K562 (cell line): ENCODE data around the gene TGFBR3L. TPM values are rescaled to one million over a fixed set of nuclear protein-coding genes. Genes with fewer than 3 reads are reported as not detected.

Source experiments
- CCAR2 ChIP-seq: fragments of 200-400 bp; formaldehyde crosslinking; IDR thresholded peaks from 2 replicates; pipeline ENCODE4 v1.6.1; 2017; ENCODE audit warnings: mild to moderate bottlenecking, low read depth, low read length
- CEBPB ChIP-seq: fragments of 450-650 bp; IDR thresholded peaks from 2 replicates; pipeline ENCODE4 v1.6.1; 2016; ENCODE audit warnings: missing genetic modification characterization, missing compliant biosample characterization
- ETV5 ChIP-seq: sonication (generic); formaldehyde crosslinking; IDR thresholded peaks from 2 replicates; pipeline ENCODE4 v1.4.0; 2020; ENCODE audit warnings: low read depth, mild to moderate bottlenecking, missing genetic modification reagents
- EWSR1 ChIP-seq: fragments of 450-650 bp; IDR thresholded peaks from 2 replicates; pipeline ENCODE4 v1.6.1; 2018; ENCODE audit warnings: borderline replicate concordance, mild to moderate bottlenecking, low read depth, moderate library complexity; ENCODE audit not compliant: partially characterized antibody
- HEY1 ChIP-seq: fragments of 250-450 bp; sonication (Bioruptor Pico); IDR thresholded peaks from 2 replicates; pipeline ENCODE4 v1.5.0; 2020; ENCODE audit warnings: mild to moderate bottlenecking, moderate library complexity, borderline replicate concordance
- NONO ChIP-seq, 2 experiments: fragments of 200-400 bp in 1 of 2; fragments of 450-650 bp in 1 of 2; formaldehyde crosslinking in 1 of 2; IDR thresholded peaks; 2 replicates each; pipeline ENCODE4 v1.6.1; 2017; ENCODE audit warnings: low read depth in 2 of 2, mild to moderate bottlenecking in 2 of 2, moderate library complexity in 2 of 2, low read length in 1 of 2
- RBM22 ChIP-seq: fragments of 200-400 bp; formaldehyde crosslinking; IDR thresholded peaks from 2 replicates; pipeline ENCODE4 v1.6.1; 2018; ENCODE audit warnings: low read length, low read depth; ENCODE audit not compliant: poor library complexity, severe bottlenecking
- SMAD1 ChIP-seq: fragments of 150-350 bp; IDR thresholded peaks from 2 replicates; pipeline ENCODE4 v1.6.1; 2014; ENCODE audit warnings: low read length, low read depth; ENCODE audit not compliant: partially characterized antibody
- TCF7L2 ChIP-seq: fragments of 150-350 bp; IDR thresholded peaks from 2 replicates; pipeline ENCODE4 v1.6.1; 2016; ENCODE audit warnings: low read depth, mild to moderate bottlenecking, low read length, moderate library complexity
- TFAM ChIP-seq: fragments of 250-450 bp; sonication (Bioruptor Pico); conservative IDR thresholded peaks from 2 replicates; pipeline ENCODE4 v1.5.0; 2021; ENCODE audit warnings: mild to moderate bottlenecking, moderate library complexity
- THRAP3 ChIP-seq: fragments of 450-650 bp; IDR thresholded peaks from 2 replicates; pipeline ENCODE4 v1.6.1; 2016; ENCODE audit warnings: mild to moderate bottlenecking, inconsistent platforms, borderline replicate concordance
- ZC3H4 ChIP-seq: sonication (generic); formaldehyde crosslinking; IDR thresholded peaks from 2 replicates; pipeline ENCODE4 v1.9.0; 2021; ENCODE audit warnings: missing genetic modification reagents, borderline replicate concordance
- ZNF584 ChIP-seq: fragments of 200-800 bp; sonication (Bioruptor generic); IDR thresholded peaks from 2 replicates; pipeline ENCODE4 v1.6.1; 2016; ENCODE audit warnings: low read depth, mild to moderate bottlenecking, missing genetic modification characterization, missing compliant biosample characterization
- ZSCAN32 ChIP-seq: fragments of 450-650 bp; formaldehyde crosslinking; IDR thresholded peaks from 2 replicates; pipeline ENCODE4 v1.4.0; 2020; ENCODE audit warnings: mild to moderate bottlenecking, moderate library complexity
- ZZZ3 ChIP-seq: fragments of 450-650 bp; IDR thresholded peaks from 2 replicates; pipeline ENCODE4 v1.6.1; 2016; ENCODE audit warnings: antibody characterized with exemption, mild to moderate bottlenecking, moderate library complexity
- polyA plus RNA-seq, 8 experiments: library from polyadenylated mRNA; depleted of rRNA in 4 of 8; stranded (reverse) in 5 of 8; unstranded in 3 of 8; fragments of >200 nt; fragmentation: Nextera tagmentation in 2 of 8; fragmentation: Illumina TruSeq in 1 of 8; extraction: Ambion mirVana in 2 of 8; extraction: Trizol in 1 of 8; gene quantifications; 2 replicates each; pipeline versions ENCODE4 v1.2.1 to v1.2.3, GENCODE V29; 2011 to 2014; ENCODE audit warnings: inconsistent platforms in 1 of 8, missing spikeins in 1 of 8
- total RNA-seq, 7 experiments: library from RNA; depleted of rRNA in 6 of 7; stranded (reverse); fragments of >200 nt in 6 of 7; fragmentation: Illumina TruSeq in 2 of 7; extraction: Trizol in 2 of 7; gene quantifications; 2 replicates each; pipeline versions ENCODE4 v1.2.1 to v1.2.3, GENCODE V29; 2011 to 2021; ENCODE audit warnings: low replicate concordance in 1 of 7
- TF ChIP-seq, protein P1 (sequence below): fragments of 250-450 bp; sonication (Bioruptor Pico); IDR thresholded peaks from 2 replicates; pipeline ENCODE4 v1.9.0; 2021; ENCODE audit warnings: mild to moderate bottlenecking, inconsistent platforms
- TF ChIP-seq, protein P2 (sequence below), 2 experiments: fragments of 450-650 bp; conservative IDR thresholded peaks; 2 replicates each; pipeline ENCODE4 v1.6.1; 2017; ENCODE audit warnings: mild to moderate bottlenecking in 2 of 2, moderate library complexity in 2 of 2
- TF ChIP-seq, protein P3 (sequence below): fragments of 450-650 bp; IDR thresholded peaks from 2 replicates; pipeline ENCODE4 v1.6.1; 2018; ENCODE audit not compliant: partially characterized antibody
- TF ChIP-seq, protein P4 (sequence below), 2 experiments: fragments of 450-650 bp in 1 of 2; sonication (generic) in 1 of 2; formaldehyde crosslinking; conservative IDR thresholded peaks; 2 replicates each; pipeline versions ENCODE4 v1.4.0 to v1.8.1; 2020 to 2022; ENCODE audit warnings: mild to moderate bottlenecking in 1 of 2, missing genetic modification reagents in 1 of 2

Gene TGFBR3L
- total and polyA plus RNA-seq, 9 of the 15 experiments (the other 6 are each of a cell fraction or from before 2014, with no cell fraction given) = not detected

DNA sequence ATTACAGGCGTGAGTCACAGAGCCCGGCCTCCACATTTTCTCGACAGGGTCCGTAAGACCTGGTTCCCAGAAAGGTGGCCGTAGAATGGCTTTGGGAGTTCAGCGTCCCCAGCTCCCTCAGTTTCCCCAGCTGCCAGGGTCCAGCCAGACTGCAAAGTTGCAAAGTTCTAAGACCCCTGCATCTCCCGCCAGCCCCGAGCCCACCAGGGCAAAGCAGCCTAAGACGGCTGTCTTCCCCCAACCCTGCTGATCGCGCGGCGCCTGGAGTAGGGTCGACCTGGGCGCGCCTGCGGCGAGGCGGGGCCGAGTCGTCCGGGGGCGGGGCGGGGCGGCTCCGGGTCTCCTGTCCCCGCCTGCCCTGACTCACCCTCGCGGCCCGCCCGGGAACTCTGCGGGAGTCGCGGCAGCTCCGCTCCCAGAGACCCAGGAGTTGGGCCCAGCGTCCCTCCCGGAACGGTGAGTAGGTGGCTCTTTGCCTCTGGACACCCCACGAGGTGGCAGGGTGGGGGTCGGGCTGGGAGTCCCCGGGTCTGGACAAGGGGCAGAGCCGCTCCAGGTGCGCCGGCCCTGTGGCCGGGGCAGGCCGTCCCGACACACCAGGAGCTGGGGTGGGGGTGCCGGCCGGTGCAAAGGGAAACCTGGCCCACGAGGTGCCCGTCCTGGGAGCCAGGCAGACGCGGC is 26.3 kb upstream of the TGFBR3L start, which contains the start of gene LRRC8E (continued):
- TF ChIP-seq, protein P1, sequence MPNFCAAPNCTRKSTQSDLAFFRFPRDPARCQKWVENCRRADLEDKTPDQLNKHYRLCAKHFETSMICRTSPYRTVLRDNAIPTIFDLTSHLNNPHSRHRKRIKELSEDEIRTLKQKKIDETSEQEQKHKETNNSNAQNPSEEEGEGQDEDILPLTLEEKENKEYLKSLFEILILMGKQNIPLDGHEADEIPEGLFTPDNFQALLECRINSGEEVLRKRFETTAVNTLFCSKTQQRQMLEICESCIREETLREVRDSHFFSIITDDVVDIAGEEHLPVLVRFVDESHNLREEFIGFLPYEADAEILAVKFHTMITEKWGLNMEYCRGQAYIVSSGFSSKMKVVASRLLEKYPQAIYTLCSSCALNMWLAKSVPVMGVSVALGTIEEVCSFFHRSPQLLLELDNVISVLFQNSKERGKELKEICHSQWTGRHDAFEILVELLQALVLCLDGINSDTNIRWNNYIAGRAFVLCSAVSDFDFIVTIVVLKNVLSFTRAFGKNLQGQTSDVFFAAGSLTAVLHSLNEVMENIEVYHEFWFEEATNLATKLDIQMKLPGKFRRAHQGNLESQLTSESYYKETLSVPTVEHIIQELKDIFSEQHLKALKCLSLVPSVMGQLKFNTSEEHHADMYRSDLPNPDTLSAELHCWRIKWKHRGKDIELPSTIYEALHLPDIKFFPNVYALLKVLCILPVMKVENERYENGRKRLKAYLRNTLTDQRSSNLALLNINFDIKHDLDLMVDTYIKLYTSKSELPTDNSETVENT (CRISPR knock-in tag) = no peak
- no peak for TF ChIP-seq HEY1 (CRISPR knock-in tag)
- TF ChIP-seq NONO (IDR thresholded peaks at IDR 0.05; ENCODE audit: low read depth in 2 of 2, low read length in 1 of 2) = peak in 1 of 2 experiments; percentile 36; a peak in 1 of 4 replicates
- TF ChIP-seq, protein P2, sequence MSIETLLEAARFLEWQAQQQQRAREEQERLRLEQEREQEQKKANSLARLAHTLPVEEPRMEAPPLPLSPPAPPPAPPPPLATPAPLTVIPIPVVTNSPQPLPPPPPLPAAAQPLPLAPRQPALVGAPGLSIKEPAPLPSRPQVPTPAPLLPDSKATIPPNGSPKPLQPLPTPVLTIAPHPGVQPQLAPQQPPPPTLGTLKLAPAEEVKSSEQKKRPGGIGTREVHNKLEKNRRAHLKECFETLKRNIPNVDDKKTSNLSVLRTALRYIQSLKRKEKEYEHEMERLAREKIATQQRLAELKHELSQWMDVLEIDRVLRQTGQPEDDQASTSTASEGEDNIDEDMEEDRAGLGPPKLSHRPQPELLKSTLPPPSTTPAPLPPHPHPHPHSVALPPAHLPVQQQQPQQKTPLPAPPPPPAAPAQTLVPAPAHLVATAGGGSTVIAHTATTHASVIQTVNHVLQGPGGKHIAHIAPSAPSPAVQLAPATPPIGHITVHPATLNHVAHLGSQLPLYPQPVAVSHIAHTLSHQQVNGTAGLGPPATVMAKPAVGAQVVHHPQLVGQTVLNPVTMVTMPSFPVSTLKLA (conservative IDR thresholded peaks at IDR 0.05) = peak in 1 of 2 experiments; percentile 49; a peak in 1 of 4 replicates
- no peak for TF ChIP-seq CCAR2
- TF ChIP-seq, protein P3, sequence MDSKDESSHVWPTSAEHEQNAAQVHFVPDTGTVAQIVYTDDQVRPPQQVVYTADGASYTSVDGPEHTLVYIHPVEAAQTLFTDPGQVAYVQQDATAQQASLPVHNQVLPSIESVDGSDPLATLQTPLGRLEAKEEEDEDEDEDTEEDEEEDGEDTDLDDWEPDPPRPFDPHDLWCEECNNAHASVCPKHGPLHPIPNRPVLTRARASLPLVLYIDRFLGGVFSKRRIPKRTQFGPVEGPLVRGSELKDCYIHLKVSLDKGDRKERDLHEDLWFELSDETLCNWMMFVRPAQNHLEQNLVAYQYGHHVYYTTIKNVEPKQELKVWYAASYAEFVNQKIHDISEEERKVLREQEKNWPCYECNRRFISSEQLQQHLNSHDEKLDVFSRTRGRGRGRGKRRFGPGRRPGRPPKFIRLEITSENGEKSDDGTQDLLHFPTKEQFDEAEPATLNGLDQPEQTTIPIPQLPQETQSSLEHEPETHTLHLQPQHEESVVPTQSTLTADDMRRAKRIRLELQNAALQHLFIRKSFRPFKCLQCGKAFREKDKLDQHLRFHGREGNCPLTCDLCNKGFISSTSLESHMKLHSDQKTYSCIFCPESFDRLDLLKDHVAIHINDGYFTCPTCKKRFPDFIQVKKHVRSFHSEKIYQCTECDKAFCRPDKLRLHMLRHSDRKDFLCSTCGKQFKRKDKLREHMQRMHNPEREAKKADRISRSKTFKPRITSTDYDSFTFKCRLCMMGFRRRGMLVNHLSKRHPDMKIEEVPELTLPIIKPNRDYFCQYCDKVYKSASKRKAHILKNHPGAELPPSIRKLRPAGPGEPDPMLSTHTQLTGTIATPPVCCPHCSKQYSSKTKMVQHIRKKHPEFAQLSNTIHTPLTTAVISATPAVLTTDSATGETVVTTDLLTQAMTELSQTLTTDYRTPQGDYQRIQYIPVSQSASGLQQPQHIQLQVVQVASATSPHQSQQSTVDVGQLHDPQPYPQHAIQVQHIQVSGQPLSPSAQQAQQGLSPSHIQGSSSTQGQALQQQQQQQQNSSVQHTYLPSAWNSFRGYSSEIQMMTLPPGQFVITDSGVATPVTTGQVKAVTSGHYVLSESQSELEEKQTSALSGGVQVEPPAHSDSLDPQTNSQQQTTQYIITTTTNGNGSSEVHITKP = peak; percentile 96
- no peak for TF ChIP-seq TCF7L2
- TF ChIP-seq ETV5 (CRISPR knock-in tag) = peak; percentile 32; the same call in 1 of the 2 replicates
- no peak for TF ChIP-seq ZNF584
- TF ChIP-seq SMAD1 = no peak
- TF ChIP-seq, protein P4, sequence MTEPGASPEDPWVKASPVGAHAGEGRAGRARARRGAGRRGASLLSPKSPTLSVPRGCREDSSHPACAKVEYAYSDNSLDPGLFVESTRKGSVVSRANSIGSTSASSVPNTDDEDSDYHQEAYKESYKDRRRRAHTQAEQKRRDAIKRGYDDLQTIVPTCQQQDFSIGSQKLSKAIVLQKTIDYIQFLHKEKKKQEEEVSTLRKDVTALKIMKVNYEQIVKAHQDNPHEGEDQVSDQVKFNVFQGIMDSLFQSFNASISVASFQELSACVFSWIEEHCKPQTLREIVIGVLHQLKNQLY (CRISPR knock-in tag; conservative IDR thresholded peaks at IDR 0.05) = no peak
- TF ChIP-seq TFAM (CRISPR knock-in tag) = no peak
- no peak for TF ChIP-seq CEBPB (tag)
- no peak for TF ChIP-seq ZSCAN32 (CRISPR knock-in tag)
- TF ChIP-seq EWSR1 = no peak
- TF ChIP-seq ZC3H4 (CRISPR knock-in tag) = no peak
- TF ChIP-seq RBM22 = no peak
- no peak for TF ChIP-seq THRAP3
- no peak for TF ChIP-seq ZZZ3
